ENCODE data around the gene RBM41. TPM values are rescaled to one million over a fixed set of nuclear protein-coding genes. Genes with fewer than 3 reads are reported as not detected.
"Not testable (repeated sequence)": the region's sequence is repeated elsewhere in the genome, so short reads cannot be mapped to it uniquely, and the experiment has no call there.

RBM41 gene
- polyA plus RNA-seq (2013, experiment 1 of 2) = 13.7 TPM
- polyA plus RNA-seq (2013, experiment 2 of 2) = 14.0 TPM

- H3K18ac ChIP-seq (ENCODE audit: low read length) = peak within 1 kb of the TSS; percentile 76
Measured at GRCh38 chrX:107118322-107119147, at the start of gene RBM41. RBM41 (minus strand) TSS chrX:107118822; CDS start chrX:107118773, 49 bp downstream.

GRCh38 chrX:107168257-107168656, 49.6 kb upstream of the RBM41 start:
- H3K79me1 ChIP-seq (ENCODE audit: low read depth, low read length) = no peaks in the 10 kb centered on the region
- no peaks in the 10 kb centered on the region for H3K27me3 ChIP-seq (ENCODE audit: control insufficient read depth in 3 of 3, insufficient read depth in 3 of 3, low read depth in 1 of 3, low read length in 3 of 3)
- H2AFZ ChIP-seq (ENCODE audit: low read length) = no peak overlapping the region
- no peaks in the 10 kb centered on the region for H3K9me3 ChIP-seq (replicated peaks in 1 of 2; ENCODE audit: control insufficient read depth in 2 of 2, insufficient read depth in 1 of 2, low read depth in 1 of 2, low read length in 2 of 2)
- H3K4me2 ChIP-seq (ENCODE audit: insufficient read depth, low read length, poor library complexity, severe bottlenecking) = no peak overlapping the region
- no peak overlapping the region for H2BK120ac ChIP-seq (ENCODE audit: low read depth, low read length)
- H3K27ac ChIP-seq (replicated peaks; ENCODE audit: low read length) = no peak overlapping the region
- no peak for DNase-seq (ENCODE audit: low spot score)
- H2BK12ac ChIP-seq (ENCODE audit: low read length) = no peak overlapping the region
- H2BK5ac ChIP-seq (ENCODE audit: low read length) = no peak overlapping the region
- no peak overlapping the region for H3K18ac ChIP-seq (ENCODE audit: low read length)
- no peak overlapping the region for H3K4ac ChIP-seq (ENCODE audit: low read length)
- no peak overlapping the region for H3K14ac ChIP-seq (ENCODE audit: low read length)
- H3K4me3 ChIP-seq (ENCODE audit: low read length in 2 of 2) = no peak overlapping the region
- H3K36me3 ChIP-seq (replicated peaks in 1 of 2; ENCODE audit: control insufficient read depth in 2 of 2, insufficient read depth in 2 of 2, low read length in 2 of 2) = peaks cover 0 to 15% of the 10 kb centered on the region in 2 donors
- H2BK15ac ChIP-seq (ENCODE audit: low read length) = no peak overlapping the region
- no peak overlapping the region for H4K8ac ChIP-seq (ENCODE audit: low read depth, low read length)
- H2AK5ac ChIP-seq (ENCODE audit: low read depth, low read length) = no peak overlapping the region
- no peak overlapping the region for H4K91ac ChIP-seq (ENCODE audit: low read depth, low read length, poor library complexity)
- no peak overlapping the region for H3K23ac ChIP-seq (ENCODE audit: low read depth, low read length, poor library complexity)
- H3K4me1 ChIP-seq (ENCODE audit: control insufficient read depth in 2 of 2, insufficient read depth in 1 of 2, low read depth in 1 of 2, low read length in 2 of 2) = no peaks in the 10 kb centered on the region
- no peak overlapping the region for H3K9ac ChIP-seq (ENCODE audit: low read depth, low read length, poor library complexity)

More at GRCh38 chrX:107118322-107119147, at the start of gene RBM41:
- Histone ChIP-seq H3K9me3 (replicated peaks in 1 of 2; ENCODE audit: control insufficient read depth in 2 of 2, insufficient read depth in 1 of 2, low read depth in 1 of 2, low read length in 2 of 2) (no peaks in the 10 kb centered on the region), H3K14ac (ENCODE audit: low read length) (no peak within 1 kb of the TSS), H3K36me3 (replicated peaks in 1 of 2; ENCODE audit: control insufficient read depth in 2 of 2, insufficient read depth in 2 of 2, low read length in 2 of 2) (peaks cover 5 to 34% of the 10 kb centered on the region in 2 donors), H2BK5ac (ENCODE audit: low read length) (no peak within 1 kb of the TSS), H4K8ac (ENCODE audit: low read depth, low read length) (no peak within 1 kb of the TSS), H2AK5ac (ENCODE audit: low read depth, low read length) (no peak within 1 kb of the TSS), H4K91ac (ENCODE audit: low read depth, low read length, poor library complexity) (no peak within 1 kb of the TSS), H3K9ac (ENCODE audit: low read depth, low read length, poor library complexity) (no peak within 1 kb of the TSS), H3K4me1 (ENCODE audit: control insufficient read depth in 2 of 2, insufficient read depth in 1 of 2, low read depth in 1 of 2, low read length in 2 of 2) (no peaks in the 10 kb centered on the region), H3K23ac (ENCODE audit: low read depth, low read length, poor library complexity) (no peak within 1 kb of the TSS), H3K4me2 (ENCODE audit: insufficient read depth, low read length, poor library complexity, severe bottlenecking) (peak within 1 kb of the TSS; percentile 33), H2AFZ (ENCODE audit: low read length) (peak within 1 kb of the TSS; percentile 85), H2BK120ac (ENCODE audit: low read depth, low read length) (no peak within 1 kb of the TSS), H3K27me3 (ENCODE audit: control insufficient read depth in 3 of 3, insufficient read depth in 3 of 3, low read depth in 1 of 3, low read length in 3 of 3) (no peaks in the 10 kb centered on the region), H3K4me3 (ENCODE audit: low read length in 2 of 2) (peak within 1 kb of the TSS; percentile 61 to 93), H3K79me1 (ENCODE audit: low read depth, low read length) (peaks cover 2% of the 10 kb centered on the region), H3K27ac (replicated peaks; ENCODE audit: low read length) (no peak within 1 kb of the TSS), H2BK15ac (ENCODE audit: low read length) (no peak within 1 kb of the TSS), H2BK12ac (ENCODE audit: low read length) (no peak within 1 kb of the TSS), H3K4ac (ENCODE audit: low read length) (no peak within 1 kb of the TSS)
- WGBS, 2 donors (ENCODE audit: extremely low coverage in 2 of 2, insufficient read length in 2 of 2, insufficient replicate concordance in 1 of 2) = no CpG with 5 or more reads among the region's 37 CpGs
- DNase-seq (ENCODE audit: low spot score) = peak; percentile 30

GRCh38 chrX:107167163-107167921, 48.7 kb upstream of the RBM41 start:
- H3K27ac ChIP-seq (replicated peaks; ENCODE audit: low read length) = no peak overlapping the region
- no peak overlapping the region for H3K9ac ChIP-seq (ENCODE audit: low read depth, low read length, poor library complexity)
- no peak overlapping the region for H2BK12ac ChIP-seq (ENCODE audit: low read length)
- no peak overlapping the region for H3K4ac ChIP-seq (ENCODE audit: low read length)
- peaks cover 0 to 15% of the 10 kb centered on the region in 2 donors for H3K36me3 ChIP-seq (replicated peaks in 1 of 2; ENCODE audit: control insufficient read depth in 2 of 2, insufficient read depth in 2 of 2, low read length in 2 of 2)
- H3K4me1 ChIP-seq (ENCODE audit: control insufficient read depth in 2 of 2, insufficient read depth in 1 of 2, low read depth in 1 of 2, low read length in 2 of 2) = no peaks in the 10 kb centered on the region
- H4K8ac ChIP-seq (ENCODE audit: low read depth, low read length) = no peak overlapping the region
- no peak for DNase-seq (ENCODE audit: low spot score)
- H4K91ac ChIP-seq (ENCODE audit: low read depth, low read length, poor library complexity) = no peak overlapping the region
- no peak overlapping the region for H3K4me2 ChIP-seq (ENCODE audit: insufficient read depth, low read length, poor library complexity, severe bottlenecking)
- no peak overlapping the region for H3K18ac ChIP-seq (ENCODE audit: low read length)
- H2BK15ac ChIP-seq (ENCODE audit: low read length) = no peak overlapping the region
- H2BK5ac ChIP-seq (ENCODE audit: low read length) = no peak overlapping the region
- WGBS, 2 donors (ENCODE audit: extremely low coverage in 2 of 2, insufficient read length in 2 of 2, insufficient replicate concordance in 1 of 2) = no CpG with 5 or more reads among the region's 3 CpGs
- H2AK5ac ChIP-seq (ENCODE audit: low read depth, low read length) = no peak overlapping the region
- no peaks in the 10 kb centered on the region for H3K27me3 ChIP-seq (ENCODE audit: control insufficient read depth in 3 of 3, insufficient read depth in 3 of 3, low read depth in 1 of 3, low read length in 3 of 3)
- H2BK120ac ChIP-seq (ENCODE audit: low read depth, low read length) = no peak overlapping the region
- H3K23ac ChIP-seq (ENCODE audit: low read depth, low read length, poor library complexity) = no peak overlapping the region
- H2AFZ ChIP-seq (ENCODE audit: low read length) = no peak overlapping the region
- H3K4me3 ChIP-seq (ENCODE audit: low read length in 2 of 2) = no peak overlapping the region
- no peaks in the 10 kb centered on the region for H3K9me3 ChIP-seq (replicated peaks in 1 of 2; ENCODE audit: control insufficient read depth in 2 of 2, insufficient read depth in 1 of 2, low read depth in 1 of 2, low read length in 2 of 2)
- no peak overlapping the region for H3K14ac ChIP-seq (ENCODE audit: low read length)
- no peaks in the 10 kb centered on the region for H3K79me1 ChIP-seq (ENCODE audit: low read depth, low read length)

GRCh38 chrX:107157618-107158017, 39.0 kb upstream of the RBM41 start:
- DNase-seq (ENCODE audit: low spot score); H3K4me3 ChIP-seq (ENCODE audit: low read length in 2 of 2); H2AK5ac ChIP-seq (ENCODE audit: low read depth, low read length); H2BK15ac ChIP-seq (ENCODE audit: low read length); H4K8ac ChIP-seq (ENCODE audit: low read depth, low read length); H2BK5ac ChIP-seq (ENCODE audit: low read length); H3K18ac ChIP-seq (ENCODE audit: low read length); H3K4me2 ChIP-seq (ENCODE audit: insufficient read depth, low read length, poor library complexity, severe bottlenecking); H3K27me3 ChIP-seq (ENCODE audit: control insufficient read depth in 3 of 3, insufficient read depth in 3 of 3, low read depth in 1 of 3, low read length in 3 of 3); H3K36me3 ChIP-seq (replicated peaks in 1 of 2; ENCODE audit: control insufficient read depth in 2 of 2, insufficient read depth in 2 of 2, low read length in 2 of 2); H3K23ac ChIP-seq (ENCODE audit: low read depth, low read length, poor library complexity); H2BK12ac ChIP-seq (ENCODE audit: low read length); H4K91ac ChIP-seq (ENCODE audit: low read depth, low read length, poor library complexity); H3K79me1 ChIP-seq (ENCODE audit: low read depth, low read length); H3K4ac ChIP-seq (ENCODE audit: low read length); H2BK120ac ChIP-seq (ENCODE audit: low read depth, low read length); H3K9me3 ChIP-seq (replicated peaks in 1 of 2; ENCODE audit: control insufficient read depth in 2 of 2, insufficient read depth in 1 of 2, low read depth in 1 of 2, low read length in 2 of 2); H3K27ac ChIP-seq (replicated peaks; ENCODE audit: low read length); H2AFZ ChIP-seq (ENCODE audit: low read length); H3K4me1 ChIP-seq (ENCODE audit: control insufficient read depth in 2 of 2, insufficient read depth in 1 of 2, low read depth in 1 of 2, low read length in 2 of 2); H3K14ac ChIP-seq (ENCODE audit: low read length); H3K9ac ChIP-seq (ENCODE audit: low read depth, low read length, poor library complexity): not testable (repeated sequence)
- no CpG with 5 or more reads among the region's 4 CpGs for WGBS, 2 donors (ENCODE audit: extremely low coverage in 2 of 2, insufficient read length in 2 of 2, insufficient replicate concordance in 1 of 2)
